Smooth muscle cell (in vitro differentiated cells): Measurements from ENCODE around the gene RPL10A. TPM values are rescaled to one million over a fixed set of nuclear protein-coding genes. Genes with fewer than 3 reads are reported as not detected.

ENCODE experiments used
- DNase-seq: peaks from one replicate; lab custom pipeline; 2025; ENCODE audit not compliant: unreplicated experiment; lab: John Stamatoyannopoulos, UW
- H2AFZ ChIP-seq: fragments of 200-600 bp; sonication (generic); 2 replicates; pipeline ENCODE4 v1.6.0; 2016; ENCODE audit warnings: antibody characterized with exemption, low read depth, mild to moderate bottlenecking
- H3F3A ChIP-seq: fragments of 200-600 bp; sonication (generic); 2 replicates; pipeline ENCODE4 v1.6.0; 2017; ENCODE audit warnings: antibody characterized with exemption, low read depth
- H3K27ac ChIP-seq: fragments of 200-600 bp; sonication (generic); 2 replicates; pipeline ENCODE4 v1.5.1; 2016; ENCODE audit warnings: low read depth, mild to moderate bottlenecking
- H3K27me3 ChIP-seq: fragments of 200-600 bp; sonication (generic); 2 replicates; pipeline ENCODE4 v1.6.1; 2016; ENCODE audit warnings: low read depth, mild to moderate bottlenecking
- H3K36me3 ChIP-seq: fragments of 200-600 bp; sonication (generic); 2 replicates; pipeline ENCODE4 v1.5.1; 2016; ENCODE audit warnings: low read depth
- H3K4me1 ChIP-seq: fragments of 200-600 bp; sonication (generic); 2 replicates; pipeline ENCODE4 v1.5.1; 2016; ENCODE audit warnings: low read depth
- H3K4me2 ChIP-seq: fragments of 200-600 bp; sonication (generic); 2 replicates; pipeline ENCODE4 v1.6.0; 2016; ENCODE audit warnings: mild to moderate bottlenecking
- H3K4me3 ChIP-seq: fragments of 200-600 bp; sonication (generic); 2 replicates; pipeline ENCODE4 v1.5.1; 2016; ENCODE audit warnings: mild to moderate bottlenecking
- H3K79me2 ChIP-seq: fragments of 200-600 bp; sonication (generic); 2 replicates; pipeline ENCODE4 v1.6.0; 2016; ENCODE audit warnings: low read depth, mild to moderate bottlenecking
- H3K9ac ChIP-seq: fragments of 200-600 bp; sonication (generic); 2 replicates; pipeline ENCODE4 v1.6.0; 2016; ENCODE audit warnings: low read depth
- H3K9me3 ChIP-seq: fragments of 200-600 bp; sonication (generic); replicated peaks from 2 replicates; pipeline ENCODE4 v1.5.1; 2016; ENCODE audit warnings: low read depth
- H4K20me1 ChIP-seq: fragments of 200-600 bp; sonication (generic); 2 replicates; pipeline ENCODE4 v1.6.0; 2016; ENCODE audit warnings: low read depth
- WGBS: methylation state at CpG from one replicate; pipeline ENCODE4 v1.1.7; 2016; ENCODE audit warnings: low lambda C conversion rate; 5-methylcytosine and 5-hydroxymethylcytosine counted together
- polyA plus RNA-seq: library from polyadenylated mRNA; unstranded; fragments of >200 nt; fragmentation: Nextera tagmentation; extraction: Ambion mirVana; gene quantifications from 2 replicates; pipeline ENCODE4 v1.2.1, GENCODE V29; 2016
- total RNA-seq: library from RNA; depleted of rRNA; stranded (reverse); fragments of >200 nt; gene quantifications from 2 replicates; pipeline ENCODE4 v1.2.3, GENCODE V29; 2014
- TF ChIP-seq, protein P1 (sequence below): fragments of 200-600 bp; sonication (generic); IDR thresholded peaks from 2 replicates; pipeline ENCODE4 v1.5.1; 2017; ENCODE audit warnings: borderline replicate concordance, mild to moderate bottlenecking, antibody characterized with exemption; ENCODE audit not compliant: insufficient read depth, poor library complexity, severe bottlenecking

Gene RPL10A
- total and polyA plus RNA-seq, 2 experiments from 2014 or later, result 307 to 1,090 TPM

DNA sequence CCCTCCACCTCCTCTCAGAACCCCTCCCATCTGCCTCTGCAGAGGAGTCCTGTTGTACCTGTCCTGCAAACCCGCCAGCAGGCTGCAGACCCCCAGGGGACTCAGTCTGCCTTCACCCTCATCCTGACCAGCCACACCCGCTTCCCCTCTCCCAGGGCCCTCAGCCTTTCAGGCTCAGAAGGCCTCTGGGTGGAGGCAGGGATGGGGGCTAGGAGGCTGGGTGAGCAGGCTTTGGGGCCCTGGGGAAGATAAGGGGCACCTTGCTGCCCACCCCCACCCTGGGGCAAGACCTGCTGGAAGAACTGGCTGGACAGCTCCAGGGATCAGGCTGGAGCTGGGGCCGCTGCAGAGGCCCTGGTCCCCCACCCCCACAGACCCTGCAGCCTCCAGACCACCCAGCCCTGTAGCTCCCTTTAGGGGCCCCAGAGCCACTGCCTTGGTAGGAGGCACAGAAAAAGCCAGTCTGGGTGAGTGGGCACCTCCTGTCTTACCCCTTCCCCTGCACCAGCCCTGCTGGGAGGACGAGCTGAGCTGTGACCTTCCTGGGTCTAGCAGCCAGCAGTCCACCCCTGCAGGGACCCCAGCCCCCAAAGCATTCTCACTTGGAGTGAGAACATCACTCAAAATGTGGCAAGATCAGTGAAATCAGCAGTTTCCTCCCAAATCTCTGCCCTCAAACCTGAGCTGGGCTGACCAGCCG lies 23.5 kb downstream of the RPL10A start:
- no peaks in the 10 kb centered on the region for H3K36me3 ChIP-seq
- peaks cover 96% of the 10 kb centered on the region for H3K79me2 ChIP-seq
- H3K4me3 ChIP-seq, result peak overlapping the region; percentile 24
- DNase-seq, result no peak
- H3K9me3 ChIP-seq, result no peaks in the 10 kb centered on the region
- peak overlapping the region; percentile 99 for H3K4me2 ChIP-seq
- WGBS, result 23% methylated on average over 4 of the region's 5 CpGs
- H3K27me3 ChIP-seq, result no peaks in the 10 kb centered on the region
- peak overlapping the region; percentile 94 for H3K27ac ChIP-seq
- H3K9ac ChIP-seq, result no peak overlapping the region
- peaks cover 23% of the 10 kb centered on the region for H3F3A ChIP-seq
- TF ChIP-seq, protein P1, sequence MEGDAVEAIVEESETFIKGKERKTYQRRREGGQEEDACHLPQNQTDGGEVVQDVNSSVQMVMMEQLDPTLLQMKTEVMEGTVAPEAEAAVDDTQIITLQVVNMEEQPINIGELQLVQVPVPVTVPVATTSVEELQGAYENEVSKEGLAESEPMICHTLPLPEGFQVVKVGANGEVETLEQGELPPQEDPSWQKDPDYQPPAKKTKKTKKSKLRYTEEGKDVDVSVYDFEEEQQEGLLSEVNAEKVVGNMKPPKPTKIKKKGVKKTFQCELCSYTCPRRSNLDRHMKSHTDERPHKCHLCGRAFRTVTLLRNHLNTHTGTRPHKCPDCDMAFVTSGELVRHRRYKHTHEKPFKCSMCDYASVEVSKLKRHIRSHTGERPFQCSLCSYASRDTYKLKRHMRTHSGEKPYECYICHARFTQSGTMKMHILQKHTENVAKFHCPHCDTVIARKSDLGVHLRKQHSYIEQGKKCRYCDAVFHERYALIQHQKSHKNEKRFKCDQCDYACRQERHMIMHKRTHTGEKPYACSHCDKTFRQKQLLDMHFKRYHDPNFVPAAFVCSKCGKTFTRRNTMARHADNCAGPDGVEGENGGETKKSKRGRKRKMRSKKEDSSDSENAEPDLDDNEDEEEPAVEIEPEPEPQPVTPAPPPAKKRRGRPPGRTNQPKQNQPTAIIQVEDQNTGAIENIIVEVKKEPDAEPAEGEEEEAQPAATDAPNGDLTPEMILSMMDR, result no peak
- peaks cover 91% of the 10 kb centered on the region for H4K20me1 ChIP-seq
- peaks cover 85% of the 10 kb centered on the region for H3K4me1 ChIP-seq
- no peak overlapping the region for H2AFZ ChIP-seq

DNA sequence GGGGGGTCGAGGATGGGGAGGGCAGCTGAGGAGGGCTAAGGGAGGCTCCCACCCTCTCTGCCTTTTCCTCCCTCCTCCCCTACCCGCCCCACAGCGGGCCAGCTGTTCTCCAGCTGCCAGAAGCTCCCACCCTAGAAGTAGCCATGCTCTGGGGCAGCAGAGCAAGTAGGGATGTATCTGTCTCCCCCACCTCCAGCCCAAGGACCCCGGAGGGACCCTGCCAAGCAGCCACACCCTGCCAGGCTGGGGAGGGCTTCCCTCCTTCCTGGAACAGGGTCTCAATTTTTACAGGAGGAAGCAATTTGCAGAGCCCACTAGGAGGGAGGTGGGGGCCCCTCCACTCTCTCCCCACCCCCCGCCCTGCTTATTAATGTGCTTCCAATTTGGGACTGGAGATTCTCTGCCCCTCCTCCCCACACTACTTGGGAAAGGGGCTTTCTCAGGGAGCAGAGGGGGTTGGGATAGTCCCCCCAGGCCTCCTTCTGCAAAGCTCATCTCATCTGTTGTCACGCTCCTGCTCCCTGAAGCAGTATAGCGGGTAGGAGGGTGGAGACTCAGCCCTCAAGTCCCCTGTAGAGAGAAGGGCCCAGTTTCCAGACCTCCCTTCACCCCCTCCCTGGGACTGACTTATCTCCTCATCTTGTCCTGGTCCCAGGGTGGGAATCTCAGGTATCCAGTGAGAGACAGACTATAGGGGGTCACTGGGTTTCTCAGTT lies 24.2 kb downstream of the RPL10A start:
- H4K20me1 ChIP-seq, result peaks cover 83% of the 10 kb centered on the region
- H3K9ac ChIP-seq, result no peak overlapping the region
- no peaks in the 10 kb centered on the region for H3K9me3 ChIP-seq
- no peaks in the 10 kb centered on the region for H3K36me3 ChIP-seq
- peaks cover 94% of the 10 kb centered on the region for H3K79me2 ChIP-seq
- H3F3A ChIP-seq, result peaks cover 23% of the 10 kb centered on the region
- DNase-seq, result no peak
- 17% methylated on average over 7 of the region's 7 CpGs for WGBS
- H3K27me3 ChIP-seq, result no peaks in the 10 kb centered on the region
- H3K27ac ChIP-seq, result peak overlapping the region; percentile 94
- peak overlapping the region; percentile 99 for H3K4me2 ChIP-seq
- H2AFZ ChIP-seq, result no peak overlapping the region
- TF ChIP-seq, protein P1, result no peak
- H3K4me1 ChIP-seq, result peaks cover 81% of the 10 kb centered on the region
- peak overlapping the region; percentile 24 for H3K4me3 ChIP-seq

DNA sequence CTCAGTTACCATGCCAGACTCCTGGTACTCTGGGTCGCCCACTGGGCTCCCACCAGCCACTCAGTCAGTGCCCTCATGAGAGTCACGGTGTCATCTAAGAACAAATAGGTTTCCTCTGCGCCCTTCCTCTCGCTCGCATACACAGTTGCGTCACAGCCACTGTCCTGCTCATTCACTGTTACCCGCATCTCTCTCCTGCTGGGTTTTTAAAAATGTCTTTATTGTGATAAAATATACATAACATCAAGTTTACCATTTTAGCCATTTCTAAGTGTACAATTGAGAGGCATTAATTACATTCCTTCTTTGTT lies 24.7 kb downstream of the RPL10A start:
- no peak for DNase-seq
- Histone ChIP-seq H3K79me2 (peaks cover 91% of the 10 kb centered on the region), H3K27me3 (no peaks in the 10 kb centered on the region), H3K4me1 (peaks cover 76% of the 10 kb centered on the region), H2AFZ (no peak overlapping the region), H3K27ac (peak overlapping the region; percentile 94), H3K9me3 (no peaks in the 10 kb centered on the region), H3K36me3 (no peaks in the 10 kb centered on the region), H3K4me3 (no peak overlapping the region), H3K4me2 (peak overlapping the region; percentile 99), H3F3A (peaks cover 23% of the 10 kb centered on the region), H4K20me1 (peaks cover 78% of the 10 kb centered on the region), H3K9ac (no peak overlapping the region)
- TF ChIP-seq, protein P1, result no peak
- WGBS, result 54% methylated on average over 7 of the region's 7 CpGs
